ENCODE measurements around the gene EDEM3.

GRCh38 chr1:184656221-184656620 is 98.4 kb downstream of the EDEM3 start:
- no peak for TF ChIP-seq POLR2A (IDR thresholded peaks at IDR 0.05; ENCODE audit: low read length)
- TF ChIP-seq GATA1 (IDR thresholded peaks at IDR 0.05; ENCODE audit: low read depth, low read length): no peak

All from erythroblast (primary cell).